GM21786 (cell line): ENCODE data around the gene ASB1.
A peak's percentile ranks its signal among the peaks of the same experiment; 100 is the strongest.

Experiments used
- ATAC-seq: cut with Tn5 transposase; IDR thresholded peaks from one replicate; pipeline ENCODE4 v1.9.1; 2021; ENCODE audit not compliant: unreplicated experiment

Gene ASB1

GRCh38 chr2:238422285-238422684, 4.4 kb upstream of the ASB1 start:
- no peak for ATAC-seq

GRCh38 chr2:238422940-238423339, 3.8 kb upstream of the ASB1 start:
- no peak for ATAC-seq

- no peak for ATAC-seq
Observed at GRCh38 chr2:238423561-238424312, 3.0 kb upstream of the ASB1 start.

DNA sequence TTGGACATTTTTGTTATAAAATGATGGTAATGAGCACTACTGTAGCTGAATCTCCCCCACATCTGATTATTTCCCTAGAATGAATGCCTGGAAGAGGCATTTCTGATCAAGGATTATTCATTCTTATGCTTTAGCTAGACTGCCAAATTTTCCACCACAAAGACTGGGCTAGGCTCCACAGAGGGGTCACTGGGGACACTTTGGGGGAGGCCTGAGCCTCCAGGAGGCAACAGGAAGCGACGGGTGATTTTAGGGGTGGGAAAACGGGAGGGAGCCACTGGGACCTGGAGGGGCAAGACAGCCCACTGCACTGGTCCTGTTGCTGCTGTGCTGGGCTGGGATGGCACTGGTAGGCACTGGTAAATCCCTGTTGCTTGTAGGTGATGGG, 2.4 kb upstream of the ASB1 start:
- no peak for ATAC-seq

- no peak for ATAC-seq
Observed at GRCh38 chr2:238425505-238425978, 1.2 kb upstream of the ASB1 start.

DNA sequence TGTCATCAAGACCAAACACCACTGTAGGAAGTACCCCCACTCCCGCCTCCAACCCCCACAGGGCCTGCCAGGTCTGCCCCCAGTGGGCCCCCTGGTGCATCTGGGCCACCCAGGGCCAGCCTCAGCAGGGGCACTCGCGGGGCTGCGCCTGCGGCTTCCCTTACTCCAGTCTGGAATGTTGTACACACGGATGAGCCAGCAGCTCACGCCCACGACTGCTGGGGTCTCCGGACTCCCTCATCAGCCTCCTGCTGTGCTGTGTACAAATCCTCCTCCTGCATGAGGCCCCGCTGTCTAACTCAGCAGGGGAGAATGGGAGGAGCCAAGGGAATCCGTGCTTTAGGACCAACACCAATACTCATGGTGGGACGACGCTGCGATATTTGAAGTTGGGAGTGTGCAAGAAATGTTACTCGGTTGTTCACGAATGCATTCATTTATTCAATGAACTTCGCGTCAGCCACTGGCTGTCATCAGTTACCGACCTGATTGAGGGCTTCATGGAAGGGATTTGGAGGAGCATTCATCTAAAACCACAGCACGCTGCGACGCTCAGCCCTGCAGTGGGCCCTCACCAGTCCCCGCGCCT, 654 bp upstream of the ASB1 start:
- ATAC-seq, result no peak

DNA sequence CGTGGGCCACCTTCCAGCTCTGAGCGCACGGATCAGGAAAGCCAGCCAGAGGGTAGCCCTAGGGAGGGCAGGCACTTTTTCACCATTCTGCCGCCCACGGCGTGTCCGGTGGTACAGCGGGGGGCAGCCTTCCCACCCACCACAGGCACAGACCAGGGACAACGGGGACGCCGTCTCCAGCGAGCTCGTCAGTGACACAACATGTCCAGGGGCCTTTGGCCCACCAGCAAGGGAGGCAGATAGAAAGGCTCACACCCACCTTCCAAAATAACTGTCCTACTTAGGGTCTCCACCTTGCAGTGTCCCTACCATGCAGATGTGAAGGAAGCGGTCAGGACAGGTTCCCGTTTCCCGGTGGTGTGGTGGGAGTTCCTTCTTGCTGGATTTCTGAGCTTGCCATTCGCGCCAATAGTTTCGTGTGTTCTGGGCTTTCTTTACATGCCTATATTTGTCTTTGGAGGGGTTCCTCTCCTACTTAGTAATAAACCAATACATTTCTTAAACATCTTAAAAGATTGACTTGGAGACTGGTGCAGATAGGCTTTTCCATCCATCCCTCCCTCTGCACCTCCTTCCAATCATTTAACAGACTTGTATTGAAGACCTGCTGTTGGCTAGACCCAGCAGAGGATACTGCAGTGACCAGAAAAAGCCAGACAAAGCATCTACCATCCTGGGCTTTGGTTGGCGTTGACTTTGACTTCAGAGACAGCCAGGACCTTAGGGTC, 872 bp downstream of the ASB1 start:
- peak; percentile 7 for ATAC-seq

DNA sequence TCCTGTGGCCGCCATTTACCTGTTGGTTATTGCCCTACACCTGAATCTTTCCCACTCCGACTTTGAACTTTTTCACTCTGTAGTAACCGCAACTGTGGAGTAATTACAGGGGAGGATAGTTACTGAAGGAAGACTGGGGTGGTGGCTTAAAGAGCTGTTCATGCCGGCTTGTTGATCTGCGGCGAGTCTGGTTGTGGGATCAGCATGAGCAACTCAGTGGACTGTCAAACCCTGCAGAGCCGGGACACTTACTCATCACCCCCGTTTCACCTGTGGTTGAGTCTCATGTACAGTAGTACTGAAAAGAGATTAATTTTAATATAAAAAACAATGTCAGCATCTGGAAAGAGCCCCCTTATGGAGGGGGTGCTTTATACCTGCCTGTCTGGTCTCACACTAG, 2.1 kb downstream of the ASB1 start:
- ATAC-seq, result no peak

DNA sequence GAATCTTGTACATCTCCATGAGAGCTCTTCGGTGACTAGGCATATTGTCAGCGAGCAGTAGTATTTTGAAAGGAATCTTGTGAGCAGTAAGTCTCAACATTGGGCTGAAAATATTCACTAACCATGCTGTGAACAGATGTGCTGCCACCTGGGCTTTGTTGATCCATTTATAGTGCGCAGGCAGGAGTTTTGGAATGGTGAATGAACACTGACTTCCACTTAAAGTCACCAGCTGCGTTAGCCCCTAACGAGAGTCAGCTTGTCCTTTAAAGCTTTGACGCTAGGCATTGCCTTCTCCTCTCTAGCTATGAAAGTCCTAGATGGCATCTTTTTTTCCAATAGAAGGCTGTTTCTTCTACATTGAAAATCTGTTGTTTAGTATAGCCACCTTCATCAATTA, 4.1 kb downstream of the ASB1 start:
- no peak for ATAC-seq

- ATAC-seq, result no peak
Observed at GRCh38 chr2:238431456-238431855, 4.7 kb downstream of the ASB1 start.

DNA sequence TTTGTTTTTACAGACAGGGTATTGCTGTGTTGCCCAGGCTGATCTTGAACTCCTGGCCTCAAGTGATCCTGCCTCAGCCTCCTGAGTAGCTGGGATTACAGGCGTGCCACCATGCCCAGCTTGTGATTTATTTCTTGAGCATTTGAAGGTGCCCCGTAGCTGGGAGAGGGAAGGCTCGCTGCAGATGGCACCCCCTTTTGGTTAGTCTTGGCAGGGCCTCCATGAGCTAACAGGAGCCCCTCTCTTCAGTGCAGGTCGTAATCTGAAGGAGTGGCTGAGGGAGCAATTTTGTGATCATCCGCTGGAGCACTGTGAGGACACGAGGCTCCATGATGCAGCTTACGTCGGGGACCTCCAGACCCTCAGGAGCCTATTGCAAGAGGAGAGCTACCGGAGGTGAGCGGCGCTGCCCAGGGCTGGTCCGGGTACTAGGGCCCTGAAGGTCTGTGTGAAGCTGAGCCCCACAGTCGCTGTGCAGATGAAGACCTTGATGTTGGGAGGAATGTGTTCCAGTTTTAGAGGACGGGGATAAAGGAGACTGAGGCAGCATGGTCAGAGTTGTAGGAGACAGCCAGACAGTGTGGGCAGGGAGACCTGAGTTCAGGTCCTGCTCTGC, 6.7 kb downstream of the ASB1 start:
- no peak for ATAC-seq

- ATAC-seq, result no peak
Observed at GRCh38 chr2:238433941-238434845, 7.5 kb downstream of the ASB1 start.

- ATAC-seq, result no peak
Observed at GRCh38 chr2:238434846-238435751, 8.4 kb downstream of the ASB1 start.

DNA sequence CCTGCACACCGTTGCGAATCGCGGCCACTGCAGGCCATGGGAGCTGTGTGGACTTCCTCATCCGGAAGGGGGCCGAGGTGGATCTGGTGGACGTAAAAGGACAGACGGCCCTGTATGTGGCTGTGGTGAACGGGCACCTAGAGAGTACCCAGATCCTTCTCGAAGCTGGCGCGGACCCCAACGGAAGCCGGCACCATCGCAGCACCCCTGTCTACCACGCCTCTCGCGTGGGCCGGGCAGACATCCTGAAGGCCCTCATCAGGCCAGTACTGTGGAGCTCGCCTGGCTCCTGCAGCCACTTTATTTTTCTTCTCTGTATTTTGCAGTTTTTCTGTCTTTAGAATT, 9.0 kb downstream of the ASB1 start:
- no peak for ATAC-seq

- ATAC-seq, result no peak
Observed at GRCh38 chr2:238438856-238439849, 12.4 kb downstream of the ASB1 start.

- ATAC-seq, result no peak
Observed at GRCh38 chr2:238439917-238440316, 13.2 kb downstream of the ASB1 start.

DNA sequence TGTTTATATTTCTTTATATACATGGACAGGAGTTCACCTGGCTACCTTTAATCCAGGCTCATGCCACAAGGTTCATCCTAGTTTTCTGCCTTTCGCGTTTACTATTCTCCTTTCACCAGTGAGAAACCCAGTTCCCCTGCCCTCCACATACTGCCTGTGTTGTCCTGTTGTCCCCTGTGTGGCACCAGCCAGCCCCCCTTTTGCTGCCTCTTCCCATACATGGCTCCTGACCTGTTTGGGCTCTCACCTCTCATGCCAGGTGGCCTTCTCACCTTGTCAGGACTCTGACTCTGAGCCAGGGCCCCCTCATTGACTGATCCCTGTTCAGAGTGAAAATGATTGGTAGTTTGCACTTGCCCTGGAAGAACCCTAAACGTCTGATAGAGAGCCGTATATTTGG, 13.6 kb downstream of the ASB1 start:
- ATAC-seq, result no peak

DNA sequence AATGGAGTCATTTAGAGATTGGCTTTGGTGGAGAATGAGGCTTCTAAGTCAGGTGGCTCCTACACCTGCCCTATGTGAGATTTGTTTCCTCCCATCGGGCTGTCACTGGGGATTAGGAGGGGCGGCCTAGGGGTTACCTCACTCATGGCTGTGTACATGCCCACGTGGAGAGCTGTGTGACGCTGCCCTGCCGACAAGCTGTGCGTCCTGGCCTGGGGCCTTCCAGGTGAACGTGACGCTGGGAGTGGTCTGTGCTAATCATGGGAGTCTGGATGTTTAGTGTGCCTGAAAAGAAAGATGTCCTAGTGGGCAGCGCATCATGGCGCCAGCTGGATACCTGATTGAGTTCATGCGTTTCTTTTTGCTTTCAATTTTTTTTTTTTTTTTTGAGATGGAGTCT, 14.0 kb downstream of the ASB1 start:
- no peak for ATAC-seq
